Neural cell (in vitro differentiated cells): ENCODE data around the gene PCLO. TPM values are rescaled to one million over a fixed set of nuclear protein-coding genes. Genes with fewer than 3 reads are reported as not detected.

ENCODE experiments used
- H2AFZ ChIP-seq: fragments of 200-600, 300-800 bp; sonication (generic), shearing (Covaris generic); 2 replicates; pipeline ENCODE4 v1.6.0; 2014; ENCODE audit warnings: low read depth, mild to moderate bottlenecking, antibody characterized with exemption, low read length, moderate library complexity
- H3F3A ChIP-seq: fragments of 200-600 bp; shearing (Covaris generic); 2 replicates; pipeline ENCODE4 v1.6.1; 2016; ENCODE audit warnings: mild to moderate bottlenecking, moderate library complexity, mixed read lengths, antibody characterized with exemption, low read length; ENCODE audit not compliant: insufficient read depth, poor library complexity, severe bottlenecking
- H3K27ac ChIP-seq: fragments of 200-600, 300-800 bp; sonication (generic), shearing (Covaris generic); 2 replicates; pipeline ENCODE4 v1.5.1; 2014; ENCODE audit warnings: mild to moderate bottlenecking, low read length, moderate library complexity
- H3K27me3 ChIP-seq: fragments of 300-800, 200-600 bp; sonication (generic), shearing (Covaris generic); 2 replicates; pipeline ENCODE4 v1.6.0; 2014; ENCODE audit warnings: mild to moderate bottlenecking, low read depth, low read length, moderate library complexity; ENCODE audit not compliant: insufficient read depth
- H3K36me3 ChIP-seq: fragments of 300-800, 200-600 bp; sonication (generic), shearing (Covaris generic); 2 replicates; pipeline ENCODE4 v1.5.1; 2014; ENCODE audit warnings: mild to moderate bottlenecking, antibody characterized with exemption, low read length, moderate library complexity; ENCODE audit not compliant: insufficient read depth
- H3K4me2 ChIP-seq: fragments of 300-800, 200-600 bp; sonication (generic), shearing (Covaris generic); 2 replicates; pipeline ENCODE4 v1.6.0; 2014; ENCODE audit warnings: mild to moderate bottlenecking, low read length
- H3K4me3 ChIP-seq: fragments of 300-800, 200-600 bp; sonication (generic), shearing (Covaris generic); 2 replicates; pipeline ENCODE4 v1.5.1; 2014; ENCODE audit warnings: mild to moderate bottlenecking, low read length, moderate library complexity
- H3K79me2 ChIP-seq: fragments of 200-600 bp; shearing (Covaris generic); replicated peaks from 2 replicates; pipeline ENCODE4 v1.6.0; 2014; ENCODE audit warnings: mild to moderate bottlenecking, low read length, moderate library complexity; ENCODE audit not compliant: insufficient read depth
- H3K9ac ChIP-seq: fragments of 300-800, 200-600 bp; sonication (generic), shearing (Covaris generic); 2 replicates; pipeline ENCODE4 v1.6.1; 2016; ENCODE audit warnings: mild to moderate bottlenecking, low read length, mixed read lengths
- H3K9me2 ChIP-seq: fragments of 200-600 bp; shearing (Covaris generic); 2 replicates; pipeline ENCODE4 v1.6.1; 2016; ENCODE audit warnings: mild to moderate bottlenecking, low read length, mixed read lengths; ENCODE audit not compliant: insufficient read depth
- H3K9me3 ChIP-seq: fragments of 200-600, 300-800 bp; sonication (generic), shearing (Covaris generic); 2 replicates; pipeline ENCODE4 v1.6.1; 2016; ENCODE audit warnings: mild to moderate bottlenecking, mixed run types, low read length, moderate library complexity, mixed read lengths
- H4K20me1 ChIP-seq: fragments of 200-600 bp; shearing (Covaris generic); 2 replicates; pipeline ENCODE4 v1.6.1; 2016; ENCODE audit warnings: mild to moderate bottlenecking, mixed run types; ENCODE audit not compliant: insufficient read depth
- CTCF ChIP-seq: fragments of 450-650 bp; IDR thresholded peaks from 2 replicates; pipeline ENCODE4 v1.5.1; 2014; ENCODE audit warnings: antibody characterized with exemption, mild to moderate bottlenecking, moderate library complexity; ENCODE audit not compliant: poor library complexity, severe bottlenecking
- EP300 ChIP-seq: fragments of 450-650 bp; conservative IDR thresholded peaks from 2 replicates; pipeline ENCODE4 v1.6.1; 2014; ENCODE audit warnings: antibody characterized with exemption, mild to moderate bottlenecking, moderate library complexity; ENCODE audit not compliant: poor library complexity, severe bottlenecking
- EZH2 ChIP-seq: fragments of 200-600, 300-800 bp; shearing (Covaris generic), sonication (generic); IDR thresholded peaks from 2 replicates; pipeline ENCODE4 v1.6.1; 2014; ENCODE audit warnings: antibody characterized with exemption, low read length, borderline replicate concordance, mild to moderate bottlenecking; ENCODE audit not compliant: insufficient read depth, poor library complexity, severe bottlenecking
- MXI1 ChIP-seq: fragments of 450-650 bp; conservative IDR thresholded peaks from 2 replicates; pipeline ENCODE4 v1.6.1; 2014; ENCODE audit warnings: antibody characterized with exemption, mild to moderate bottlenecking; ENCODE audit not compliant: poor library complexity, severe bottlenecking
- POLR2AphosphoS5 ChIP-seq: IDR thresholded peaks from 2 replicates; pipeline ENCODE4 v1.6.1; 2012
- RAD21 ChIP-seq: fragments of 450-650 bp; conservative IDR thresholded peaks from 2 replicates; pipeline ENCODE4 v1.6.1; 2014; ENCODE audit warnings: antibody characterized with exemption, mild to moderate bottlenecking, moderate library complexity
- REST ChIP-seq: IDR thresholded peaks from 2 replicates; pipeline ENCODE4 v1.6.1; 2012; ENCODE audit warnings: borderline replicate concordance
- SMC3 ChIP-seq: fragments of 450-650 bp; conservative IDR thresholded peaks from 2 replicates; pipeline ENCODE4 v1.6.1; 2014; ENCODE audit warnings: antibody characterized with exemption, mild to moderate bottlenecking, moderate library complexity; ENCODE audit not compliant: poor library complexity
- TAF1 ChIP-seq: IDR thresholded peaks from 2 replicates; pipeline ENCODE4 v1.6.1; 2012; ENCODE audit warnings: low read depth
- polyA plus RNA-seq: library from polyadenylated mRNA; depleted of rRNA; stranded (reverse); fragments of >200 nt; gene quantifications from 2 replicates; pipeline ENCODE4 v1.2.3, GENCODE V29; 2014

The PCLO gene
- polyA plus RNA-seq, 1 donor from 2014 or later: 25.5 TPM

GRCh38 chr7:83001362-83002040 is 161.2 kb downstream of the PCLO start:
- H3K36me3 ChIP-seq: no peaks in the 10 kb centered on the region
- H3K9me3 ChIP-seq: no peaks in the 10 kb centered on the region
- H4K20me1 ChIP-seq: no peaks in the 10 kb centered on the region
- TF ChIP-seq POLR2AphosphoS5: no peak
- TF ChIP-seq EZH2: no peak
- no peak for TF ChIP-seq TAF1
- TF ChIP-seq CTCF: no peak
- no peak for TF ChIP-seq SMC3
- H3K79me2 ChIP-seq: peaks cover 2% of the 10 kb centered on the region
- H3F3A ChIP-seq: peaks cover 4% of the 10 kb centered on the region
- H2AFZ ChIP-seq: no peak overlapping the region
- H3K27me3 ChIP-seq: no peaks in the 10 kb centered on the region
- H3K4me3 ChIP-seq: no peak overlapping the region
- no peak overlapping the region for H3K9ac ChIP-seq
- no peaks in the 10 kb centered on the region for H3K9me2 ChIP-seq
- no peak overlapping the region for H3K27ac ChIP-seq
- no peak overlapping the region for H3K4me2 ChIP-seq

- no peaks in the 10 kb centered on the region for H3K9me3 ChIP-seq
- H3K9ac ChIP-seq: no peak overlapping the region
- H4K20me1 ChIP-seq: no peaks in the 10 kb centered on the region
- no peak overlapping the region for H2AFZ ChIP-seq
- TF ChIP-seq REST (no peak), POLR2AphosphoS5 (no peak), TAF1 (no peak), RAD21 (no peak), MXI1 (no peak), SMC3 (no peak), EZH2 (no peak), EP300 (no peak), CTCF (no peak)
- no peaks in the 10 kb centered on the region for H3K79me2 ChIP-seq
- no peaks in the 10 kb centered on the region for H3K27me3 ChIP-seq
- no peak overlapping the region for H3K4me3 ChIP-seq
- H3F3A ChIP-seq: peaks cover 4% of the 10 kb centered on the region
- H3K36me3 ChIP-seq: no peaks in the 10 kb centered on the region
- no peaks in the 10 kb centered on the region for H3K9me2 ChIP-seq
- H3K4me2 ChIP-seq: no peak overlapping the region
- no peak overlapping the region for H3K27ac ChIP-seq
Observed at GRCh38 chr7:82998436-82998835, 164.2 kb downstream of the PCLO start.
